ENCODE measurements around the gene PPP1R1A. TPM values are rescaled to one million over a fixed set of nuclear protein-coding genes. Genes with fewer than 3 reads are reported as not detected.

PPP1R1A gene
- total and polyA plus RNA-seq, 2 experiments from 2014 or later = 14.0 to 43.2 TPM

GRCh38 chr12:54543526-54543925 is 44.9 kb downstream of the PPP1R1A start:
- H3K4me3 ChIP-seq = no peak overlapping the region
- no peak for DNase-seq (ENCODE audit: low spot score)
- no peaks in the 10 kb centered on the region for H3K4me1 ChIP-seq (ENCODE audit: insufficient read depth)
- H3K27me3 ChIP-seq = peaks cover 56% of the 10 kb centered on the region
- H3K27ac ChIP-seq = no peak overlapping the region
- WGBS (ENCODE audit: low lambda C conversion rate, missing lambda C conversion rate) = 79% methylated on average over 2 of the region's 2 CpGs
- no peak overlapping the region for H3K4me2 ChIP-seq
- H3K9me2 ChIP-seq (replicated peaks; ENCODE audit: insufficient read depth) = no peaks in the 10 kb centered on the region
- H3K79me2 ChIP-seq = no peaks in the 10 kb centered on the region
- H3K9me3 ChIP-seq (ENCODE audit: low read depth) = no peaks in the 10 kb centered on the region
- TF ChIP-seq CTCF (IDR thresholded peaks at IDR 0.05; ENCODE audit: poor library complexity) (no peak), EZH2phosphoT487 (IDR thresholded peaks at IDR 0.05; ENCODE audit: low read depth, severe bottlenecking, unreplicated experiment) (no peak), EZH2 (IDR thresholded peaks at IDR 0.05; ENCODE audit: borderline replicate concordance) (no peak)
- no peaks in the 10 kb centered on the region for H3K36me3 ChIP-seq (replicated peaks; ENCODE audit: insufficient read depth, low read depth)
- no peak overlapping the region for H2AFZ ChIP-seq
- no peaks in the 10 kb centered on the region for H4K20me1 ChIP-seq (ENCODE audit: insufficient read depth, poor library complexity, severe bottlenecking)

GRCh38 chr12:54541751-54542290 is 46.6 kb downstream of the PPP1R1A start:
- Histone ChIP-seq H3K79me2 (no peaks in the 10 kb centered on the region), H2AFZ (no peak overlapping the region), H3K4me3 (no peak overlapping the region), H3K4me1 (ENCODE audit: insufficient read depth) (no peaks in the 10 kb centered on the region), H3K27me3 (peaks cover 39% of the 10 kb centered on the region), H3K4me2 (no peak overlapping the region), H3K9me3 (ENCODE audit: low read depth) (no peaks in the 10 kb centered on the region), H3K36me3 (replicated peaks; ENCODE audit: insufficient read depth, low read depth) (no peaks in the 10 kb centered on the region), H4K20me1 (ENCODE audit: insufficient read depth, poor library complexity, severe bottlenecking) (no peaks in the 10 kb centered on the region), H3K9me2 (replicated peaks; ENCODE audit: insufficient read depth) (no peaks in the 10 kb centered on the region), H3K27ac (no peak overlapping the region)
- 72% methylated on average over 4 of the region's 5 CpGs for WGBS (ENCODE audit: low lambda C conversion rate, missing lambda C conversion rate)
- DNase-seq (ENCODE audit: low spot score) = no peak
- TF ChIP-seq CTCF (IDR thresholded peaks at IDR 0.05; ENCODE audit: poor library complexity) (no peak), EZH2 (IDR thresholded peaks at IDR 0.05; ENCODE audit: borderline replicate concordance) (no peak), EZH2phosphoT487 (IDR thresholded peaks at IDR 0.05; ENCODE audit: low read depth, severe bottlenecking, unreplicated experiment) (no peak)

GRCh38 chr12:54538136-54538700 is 50.2 kb downstream of the PPP1R1A start:
- no peaks in the 10 kb centered on the region for H3K9me3 ChIP-seq (ENCODE audit: low read depth)
- no peak overlapping the region for H3K27ac ChIP-seq
- H3K36me3 ChIP-seq (replicated peaks; ENCODE audit: insufficient read depth, low read depth) = no peaks in the 10 kb centered on the region
- H3K79me2 ChIP-seq = no peaks in the 10 kb centered on the region
- no peaks in the 10 kb centered on the region for H3K9me2 ChIP-seq (replicated peaks; ENCODE audit: insufficient read depth)
- no peak overlapping the region for H3K4me2 ChIP-seq
- H3K4me3 ChIP-seq = no peak overlapping the region
- peaks cover 33% of the 10 kb centered on the region for H3K27me3 ChIP-seq
- 57% methylated on average over 3 of the region's 3 CpGs for WGBS (ENCODE audit: low lambda C conversion rate, missing lambda C conversion rate)
- DNase-seq (ENCODE audit: low spot score) = no peak
- H2AFZ ChIP-seq = no peak overlapping the region
- no peaks in the 10 kb centered on the region for H3K4me1 ChIP-seq (ENCODE audit: insufficient read depth)
- TF ChIP-seq EZH2phosphoT487 (IDR thresholded peaks at IDR 0.05; ENCODE audit: low read depth, severe bottlenecking, unreplicated experiment) = no peak
- TF ChIP-seq CTCF (IDR thresholded peaks at IDR 0.05; ENCODE audit: poor library complexity) = no peak
- no peak for TF ChIP-seq EZH2 (IDR thresholded peaks at IDR 0.05; ENCODE audit: borderline replicate concordance)
- H4K20me1 ChIP-seq (ENCODE audit: insufficient read depth, poor library complexity, severe bottlenecking) = no peaks in the 10 kb centered on the region

Data from hepatocyte (in vitro differentiated cells).